H1 (cell line): ENCODE measurements around the gene POLR1D. TPM values are rescaled to one million over a fixed set of nuclear protein-coding genes. Genes with fewer than 3 reads are reported as not detected.

Experiments
- CTCF ChIA-PET: fragments of 300-600 bp; sonication (Branson Sonifier 250); formaldehyde crosslinking; loops from one replicate; lab custom pipeline; 2021; ENCODE audit not compliant: partially characterized antibody; lab: Charles Lee
- POLR2A ChIA-PET: fragments of 300-600 bp; sonication (Branson Sonifier 250); formaldehyde crosslinking; loops from one replicate; lab custom pipeline; 2021; ENCODE audit warnings: inconsistent platforms; ENCODE audit not compliant: partially characterized antibody; lab: Charles Lee
- DNase-seq, 2 experiments: peaks; one replicate each; pipeline versions ENCODE4 v3.0.0 to v3.0.0-alpha.2; 2010 to 2022; ENCODE audit warnings: low spot score in 2 of 2, low read depth in 1 of 2, mixed read lengths in 1 of 2
- FAIRE-seq: peaks from 2 replicates; lab custom pipeline; 2011; peaks lifted over from hg19 to GRCh38; lab: Jason Lieb, UNC
- H2AFZ ChIP-seq: 2 replicates; pipeline ENCODE4 v1.8.1; 2012; ENCODE audit warnings: low read length, inconsistent platforms
- H2AK5ac ChIP-seq: 2 replicates; pipeline ENCODE4 v1.6.1; 2013; ENCODE audit warnings: low read depth, low read length
- H2BK120ac ChIP-seq: replicated peaks from 2 replicates; pipeline ENCODE3; 2013; ENCODE audit warnings: low read depth, low read length, inconsistent platforms
- H2BK12ac ChIP-seq: 2 replicates; pipeline ENCODE4 v1.6.1; 2013; ENCODE audit warnings: low read depth, low read length
- H2BK15ac ChIP-seq: 2 replicates; pipeline ENCODE4 v1.6.1; 2013; ENCODE audit warnings: low read length
- H2BK20ac ChIP-seq: 2 replicates; pipeline ENCODE4 v1.6.1; 2013; ENCODE audit warnings: low read length
- H2BK5ac ChIP-seq: 2 replicates; pipeline ENCODE4 v1.6.1; 2013; ENCODE audit warnings: low read depth, low read length
- H3K14ac ChIP-seq: 2 replicates; pipeline ENCODE4 v1.6.1; 2013; ENCODE audit warnings: inconsistent platforms; ENCODE audit not compliant: insufficient read length
- H3K18ac ChIP-seq: 2 replicates; pipeline ENCODE4 v1.6.1; 2013; ENCODE audit warnings: low read length; ENCODE audit errors: extremely low read depth
- H3K23ac ChIP-seq: 2 replicates; pipeline ENCODE4 v1.6.1; 2013; ENCODE audit warnings: inconsistent platforms; ENCODE audit not compliant: insufficient read length
- H3K23me2 ChIP-seq: 2 replicates; pipeline ENCODE4 v1.6.1; 2013; ENCODE audit warnings: low read depth, low read length
- H3K27ac ChIP-seq: 2 replicates; pipeline ENCODE4 v1.6.1; 2011; ENCODE audit warnings: low read depth, low read length, inconsistent platforms
- H3K27me3 ChIP-seq, 4 experiments: replicated peaks in 1 of 4; 1 replicate in 1 of 4; 2 replicates in 3 of 4; pipeline versions ENCODE4 v1.6.1 to v1.8.1; 2011 to 2013; ENCODE audit warnings: low read length in 3 of 4, mild to moderate bottlenecking in 3 of 4, inconsistent platforms in 2 of 4, mixed read lengths in 2 of 4, moderate library complexity in 1 of 4; ENCODE audit not compliant: control insufficient read depth in 3 of 4, insufficient read depth in 3 of 4; ENCODE audit errors: extremely low read depth in 1 of 4
- H3K36me3 ChIP-seq, 4 experiments: 2 replicates each; pipeline versions ENCODE4 v1.6.1 to v1.8.1; 2011 to 2013; ENCODE audit warnings: mild to moderate bottlenecking in 4 of 4, low read length in 3 of 4, moderate library complexity in 2 of 4, control low read depth in 1 of 4, inconsistent platforms in 1 of 4; ENCODE audit not compliant: insufficient read depth in 4 of 4, control insufficient read depth in 2 of 4
- H3K4ac ChIP-seq: replicated peaks from 2 replicates; pipeline ENCODE3; 2013; ENCODE audit warnings: low read length, low read depth, mixed read lengths, inconsistent platforms; ENCODE audit not compliant: insufficient read length
- H3K4me1 ChIP-seq, 4 experiments: replicated peaks in 1 of 4; 1 replicate in 1 of 4; 2 replicates in 3 of 4; pipeline versions ENCODE4 v1.6.1 to v1.8.1; 2011 to 2013; ENCODE audit warnings: low read length in 3 of 4, inconsistent platforms in 2 of 4, mixed read lengths in 1 of 4; ENCODE audit not compliant: insufficient read depth in 4 of 4, control insufficient read depth in 3 of 4
- H3K4me2 ChIP-seq, 2 experiments: 2 replicates each; pipeline versions ENCODE4 v1.6.1 to v1.8.1; 2011 to 2013; ENCODE audit warnings: low read depth in 2 of 2, low read length in 2 of 2, control low read depth in 1 of 2, inconsistent platforms in 1 of 2, mild to moderate bottlenecking in 1 of 2; ENCODE audit not compliant: insufficient read depth in 1 of 2
- H3K4me3 ChIP-seq, 4 experiments: fragments of 200-600, 300-600 bp in 1 of 4; sonication (generic), shearing (Covaris generic), sonication (Bioruptor Twin) in 1 of 4; 2 replicates each; pipeline versions ENCODE4 v1.5.1 to v1.8.1; 2011 to 2016; ENCODE audit warnings: low read length in 4 of 4, low read depth in 3 of 4, control low read depth in 2 of 4, inconsistent platforms in 2 of 4, mild to moderate bottlenecking in 2 of 4, mixed read lengths in 1 of 4, moderate library complexity in 1 of 4; ENCODE audit not compliant: insufficient read depth in 2 of 4; ENCODE audit errors: extremely low read depth in 1 of 4
- H3K56ac ChIP-seq: replicated peaks from 2 replicates; pipeline ENCODE3; 2013; ENCODE audit warnings: low read depth, mild to moderate bottlenecking, mixed read lengths, low read length, inconsistent platforms; ENCODE audit not compliant: insufficient read length
- H3K79me1 ChIP-seq: 2 replicates; pipeline ENCODE4 v1.6.1; 2013; ENCODE audit warnings: low read depth, low read length, control low read depth
- H3K79me2 ChIP-seq, 2 experiments: 2 replicates each; pipeline versions ENCODE4 v1.6.1 to v1.8.1; 2012 to 2013; ENCODE audit warnings: low read length in 2 of 2, mild to moderate bottlenecking in 2 of 2, inconsistent platforms in 1 of 2; ENCODE audit not compliant: insufficient read depth in 2 of 2, control insufficient read depth in 1 of 2
- H3K9ac ChIP-seq, 4 experiments: replicated peaks in 1 of 4; 1 replicate in 1 of 4; 2 replicates in 3 of 4; pipeline versions ENCODE4 v1.6.1 to v1.8.1; 2011 to 2013; ENCODE audit warnings: low read depth in 3 of 4, low read length in 3 of 4, control low read depth in 2 of 4, mild to moderate bottlenecking in 2 of 4, moderate library complexity in 2 of 4, inconsistent platforms in 1 of 4; ENCODE audit errors: extremely low read depth in 1 of 4
- H3K9me3 ChIP-seq, 2 experiments: 2 replicates each; pipeline versions ENCODE4 v1.6.1 to v1.8.1; 2012 to 2013; ENCODE audit warnings: mild to moderate bottlenecking in 2 of 2, moderate library complexity in 2 of 2, control low read depth in 1 of 2, inconsistent platforms in 1 of 2, low read depth in 1 of 2, low read length in 1 of 2, mixed read lengths in 1 of 2; ENCODE audit not compliant: insufficient read depth in 2 of 2
- H4K20me1 ChIP-seq, 2 experiments: replicated peaks in 1 of 2; 2 replicates each; pipeline versions ENCODE3 to v1.8.1; 2011 to 2013; ENCODE audit warnings: inconsistent platforms in 2 of 2, low read length in 2 of 2, mild to moderate bottlenecking in 1 of 2; ENCODE audit not compliant: insufficient read depth in 2 of 2, control insufficient read depth in 1 of 2
- H4K5ac ChIP-seq: 2 replicates; pipeline ENCODE4 v1.6.1; 2013; ENCODE audit warnings: low read length, low read depth, mixed read lengths, inconsistent platforms; ENCODE audit not compliant: insufficient read length
- H4K8ac ChIP-seq: 2 replicates; pipeline ENCODE4 v1.8.0; 2013; ENCODE audit warnings: mild to moderate bottlenecking, moderate library complexity, low read length, inconsistent platforms; ENCODE audit not compliant: insufficient read depth; ENCODE audit errors: extremely low read depth
- H4K91ac ChIP-seq: replicated peaks from 2 replicates; pipeline ENCODE3; 2013; ENCODE audit warnings: low read length, mixed read lengths, inconsistent platforms; ENCODE audit not compliant: insufficient read length
- ASH2L ChIP-seq: fragments of 200-600, 300-600 bp; sonication (generic); IDR thresholded peaks from one replicate; pipeline ENCODE4 v1.7.1; 2017; ENCODE audit warnings: low read length
- BCL11A ChIP-seq, 2 experiments: IDR thresholded peaks; one replicate each; pipeline ENCODE4 v1.6.1; 2011; ENCODE audit warnings: low read depth in 2 of 2, low read length in 2 of 2, mild to moderate bottlenecking in 2 of 2
- CEBPB ChIP-seq: IDR thresholded peaks from 2 replicates; pipeline ENCODE4 v1.6.1; 2012; ENCODE audit warnings: low read depth, low read length
- CHD1 ChIP-seq: IDR thresholded peaks from 2 replicates; pipeline ENCODE4 v1.6.1; 2012; ENCODE audit warnings: low read depth, low read length, improper control_type of control experiment
- KDM5A ChIP-seq: fragments of 200-600 bp; IDR thresholded peaks from 2 replicates; pipeline ENCODE4 v1.7.1; 2012; ENCODE audit warnings: mild to moderate bottlenecking, low read length, inconsistent platforms, mixed read lengths
- NRF1 ChIP-seq: IDR thresholded peaks from 2 replicates; pipeline ENCODE4 v1.6.1; 2011; ENCODE audit warnings: mild to moderate bottlenecking, low read depth, low read length, improper control_type of control experiment
- RFX5 ChIP-seq: IDR thresholded peaks from 2 replicates; pipeline ENCODE4 v1.6.1; 2011; ENCODE audit warnings: low read depth, low read length, improper control_type of control experiment, borderline replicate concordance
- RNF2 ChIP-seq: fragments of 200-900, 300-1000 bp; sonication (generic); IDR thresholded peaks from 2 replicates; pipeline ENCODE4 v1.7.1; 2016; ENCODE audit warnings: borderline replicate concordance, low read depth, mild to moderate bottlenecking, antibody characterized with exemption, low read length; ENCODE audit not compliant: poor library complexity, severe bottlenecking; ENCODE audit errors: missing control alignments
- SRF ChIP-seq: IDR thresholded peaks from 2 replicates; pipeline ENCODE4 v1.6.1; 2011; ENCODE audit warnings: mild to moderate bottlenecking, low read depth, low read length, moderate library complexity
- SUZ12 ChIP-seq: fragments of 200-600 bp; sonication (generic); IDR thresholded peaks from 2 replicates; pipeline ENCODE4 v1.6.1; 2012; ENCODE audit warnings: mild to moderate bottlenecking, inconsistent platforms, low read length, moderate library complexity, mixed read lengths
- WGBS, 2 experiments: shearing (Covaris generic) in 1 of 2; methylation state at CpG; one replicate each; pipeline versions ENCODE4 v1.1.6 to v1.1.7; 2013 to 2015; ENCODE audit warnings: low lambda C conversion rate in 2 of 2, mixed read lengths in 2 of 2, inconsistent platforms in 1 of 2, low coverage in 1 of 2, missing lambda C conversion rate in 1 of 2; ENCODE audit not compliant: insufficient replicate concordance in 2 of 2, insufficient coverage in 1 of 2, insufficient read length in 1 of 2; ENCODE audit errors: extremely low coverage in 1 of 2, missing lambda C conversion rate in 1 of 2; 5-methylcytosine and 5-hydroxymethylcytosine counted together
- polyA plus RNA-seq, 7 experiments: library from polyadenylated mRNA; depleted of rRNA in 3 of 7; stranded (reverse) in 5 of 7; unstranded in 2 of 7; fragments of >200 nt in 5 of 7; fragments of 200-250 nt in 2 of 7; gene quantifications; 1 replicate in 5 of 7; 2 replicates in 1 of 7; 4 replicates in 1 of 7; pipeline versions ENCODE4 v1.2.1 to v1.2.3, GENCODE V29; 2011 to 2013; ENCODE audit warnings: missing spikeins in 2 of 7, mixed read lengths in 2 of 7
- total RNA-seq: library from RNA; stranded (reverse); fragmentation: NEBNext Ultra II Directional; extraction: Animal tissue kit (Norgen Biotek cat#: 25700); gene quantifications from 2 replicates; pipeline ENCODE4 v1.2.1, GENCODE V29; 2021
- TF ChIP-seq, protein P1 (sequence below): IDR thresholded peaks from 2 replicates; pipeline ENCODE4 v1.6.1; 2012; ENCODE audit warnings: low read length, inconsistent platforms
- TF ChIP-seq, protein P2 (sequence below): IDR thresholded peaks from 2 replicates; pipeline ENCODE4 v1.6.1; 2011; ENCODE audit warnings: low read depth, mild to moderate bottlenecking, low read length; ENCODE audit not compliant: insufficient read depth

The POLR1D gene
- total and polyA plus RNA-seq, 2 of the 8 experiments (the other 6 are each of a cell fraction or from before 2014, with no cell fraction given), result 226 to 232 TPM

DNA sequence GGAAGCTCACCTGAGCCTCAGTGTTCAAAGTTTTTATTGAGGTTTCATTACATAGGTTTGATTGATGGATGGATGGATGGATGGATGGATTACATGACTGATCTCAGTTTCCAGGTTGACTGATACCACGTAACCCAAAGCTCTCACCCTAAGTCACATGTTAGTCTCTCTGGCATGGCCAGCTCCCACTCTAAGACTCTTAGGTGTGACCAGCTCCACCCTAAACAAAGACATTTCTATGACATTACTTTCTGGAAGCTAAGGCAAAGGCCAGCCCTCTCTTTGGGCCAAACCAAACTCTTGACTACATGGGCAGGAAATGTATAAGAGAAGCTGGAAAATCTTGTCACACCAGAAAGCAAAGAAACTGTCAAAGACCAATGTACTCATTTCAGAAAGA, 28.6 kb downstream of the POLR1D start:
- Histone ChIP-seq H4K5ac (no peak overlapping the region), H3K56ac (no peak overlapping the region), H2BK12ac (no peak overlapping the region), H2AK5ac (no peak overlapping the region), H3K9me3 (peaks cover 14 to 21% of the 10 kb centered on the region in 2 experiments), H3K4me2 (no peak overlapping the region), H3K14ac (no peak overlapping the region), H3K4me3 (no peak overlapping the region), H3K79me2 (peaks cover 0 to 14% of the 10 kb centered on the region in 2 experiments; a peak in 2 of 4 replicates), H3K27ac (no peak overlapping the region), H3K18ac (no peak overlapping the region), H3K9ac (no peak overlapping the region), H3K27me3 (no peaks in the 10 kb centered on the region), H2BK120ac (no peak overlapping the region), H3K4me1 (peaks cover 0 to 4% (median 1%) of the 10 kb centered on the region in 4 experiments; a peak in 2 of 7 replicates), H2BK20ac (no peak overlapping the region), H3K79me1 (no peaks in the 10 kb centered on the region), H2BK15ac (no peak overlapping the region), H3K36me3 (peaks cover 13 to 37% (median 29%) of the 10 kb centered on the region in 4 experiments), H4K20me1 (no peaks in the 10 kb centered on the region), H2BK5ac (no peak overlapping the region), H3K23ac (no peak overlapping the region), H3K4ac (no peak overlapping the region), H3K23me2 (no peaks in the 10 kb centered on the region), H4K8ac (no peak overlapping the region), H4K91ac (no peak overlapping the region), H2AFZ (no peak overlapping the region)
- DNase-seq (no peak), FAIRE-seq (no peak)
- WGBS, 2 experiments, result 100% methylated on average over 1 of the region's 1 CpG; no CpG with 5 or more reads in 1 of the 2 experiments
- POLR2A ChIA-PET, result interaction anchor here (0.7 to 2.2 kb wide), 2 partner anchors 8 to 12 kb away, joined by 3 to 9 read pairs; no protein-coding TSS in a partner anchor
- CTCF ChIA-PET, result interaction anchor here (0.6 to 0.9 kb wide), 2 partner anchors 177 to 703 kb away, joined by 3 read pairs; no protein-coding TSS in a partner anchor
- no peak for TF ChIP-seq RFX5
- TF ChIP-seq ASH2L, result no peak
- no peak for TF ChIP-seq RNF2
- TF ChIP-seq, protein P1, sequence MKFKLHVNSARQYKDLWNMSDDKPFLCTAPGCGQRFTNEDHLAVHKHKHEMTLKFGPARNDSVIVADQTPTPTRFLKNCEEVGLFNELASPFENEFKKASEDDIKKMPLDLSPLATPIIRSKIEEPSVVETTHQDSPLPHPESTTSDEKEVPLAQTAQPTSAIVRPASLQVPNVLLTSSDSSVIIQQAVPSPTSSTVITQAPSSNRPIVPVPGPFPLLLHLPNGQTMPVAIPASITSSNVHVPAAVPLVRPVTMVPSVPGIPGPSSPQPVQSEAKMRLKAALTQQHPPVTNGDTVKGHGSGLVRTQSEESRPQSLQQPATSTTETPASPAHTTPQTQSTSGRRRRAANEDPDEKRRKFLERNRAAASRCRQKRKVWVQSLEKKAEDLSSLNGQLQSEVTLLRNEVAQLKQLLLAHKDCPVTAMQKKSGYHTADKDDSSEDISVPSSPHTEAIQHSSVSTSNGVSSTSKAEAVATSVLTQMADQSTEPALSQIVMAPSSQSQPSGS, result no peak
- no peak for TF ChIP-seq NRF1
- TF ChIP-seq, protein P2, sequence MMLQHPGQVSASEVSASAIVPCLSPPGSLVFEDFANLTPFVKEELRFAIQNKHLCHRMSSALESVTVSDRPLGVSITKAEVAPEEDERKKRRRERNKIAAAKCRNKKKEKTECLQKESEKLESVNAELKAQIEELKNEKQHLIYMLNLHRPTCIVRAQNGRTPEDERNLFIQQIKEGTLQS, result no peak
- no peak for TF ChIP-seq BCL11A (IDR thresholded peaks at IDR 0.05; ENCODE audit: low read depth in 2 of 2, low read length in 2 of 2)
- TF ChIP-seq SUZ12, result no peak
- no peak for TF ChIP-seq KDM5A
- no peak for TF ChIP-seq CHD1
- TF ChIP-seq SRF, result no peak
- no peak for TF ChIP-seq CEBPB
